ENCODE data around the gene ZFP91.

- TF ChIP-seq CTCF (conservative IDR thresholded peaks at IDR 0.05; ENCODE audit: low read depth, low read length) (no peak), EZH2 (IDR thresholded peaks at IDR 0.05; ENCODE audit: borderline replicate concordance, low read depth, low read length, poor library complexity, severe bottlenecking) (no peak)
Measured at GRCh38 chr11:58613228-58613627, 34.4 kb downstream of the ZFP91 start.
